SK-N-SH (cell line): ENCODE data around the gene RNASE1.

Experiments used
- CTCF ChIP-seq: fragments of 200-600 bp; sonication (generic); IDR thresholded peaks from 2 replicates; pipeline ENCODE4 v1.6.1; 2017; ENCODE audit warnings: antibody characterized with exemption, mild to moderate bottlenecking, moderate library complexity
- RAD21 ChIP-seq: IDR thresholded peaks from 2 replicates; pipeline ENCODE4 v1.6.1; 2012; ENCODE audit warnings: mild to moderate bottlenecking, low read length

DNA sequence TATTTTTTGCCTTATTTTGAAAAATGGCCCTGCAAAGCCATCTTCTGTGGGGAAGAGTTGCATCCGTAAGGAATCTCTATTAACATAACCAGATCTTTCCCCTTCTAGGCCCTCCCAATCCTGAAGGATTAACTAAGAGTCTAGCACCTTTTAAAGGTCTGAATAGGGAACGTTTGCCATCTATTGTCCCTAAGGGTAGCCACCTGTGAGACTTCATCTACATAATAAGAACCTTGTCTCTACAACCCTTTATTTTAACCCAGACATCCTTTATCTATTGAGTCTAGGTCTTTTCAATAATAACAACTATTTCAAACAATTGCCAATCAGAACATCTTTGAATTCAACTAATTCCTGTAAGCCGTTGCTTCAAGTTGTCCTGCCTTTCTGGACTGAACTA, 30.0 kb downstream of the RNASE1 start:
- TF ChIP-seq CTCF (no peak), RAD21 (no peak)
